HepG2 (cell line): ENCODE measurements around the gene TSPAN9.

Source experiments
- MXI1 ChIP-seq: IDR thresholded peaks from 3 replicates; pipeline ENCODE4 v1.6.1; 2012; ENCODE audit warnings: low read depth, low read length, inconsistent platforms, borderline replicate concordance
- ZNF776 ChIP-seq: sonication (generic); formaldehyde crosslinking; IDR thresholded peaks from 2 replicates; pipeline ENCODE4 v1.4.0; 2020; ENCODE audit warnings: mild to moderate bottlenecking, missing genetic modification reagents
- TF ChIP-seq, protein P1 (sequence below): sonication (generic); formaldehyde crosslinking; IDR thresholded peaks from 2 replicates; pipeline ENCODE4 v1.5.0; 2020; ENCODE audit warnings: mild to moderate bottlenecking, missing genetic modification reagents, moderate library complexity

DNA sequence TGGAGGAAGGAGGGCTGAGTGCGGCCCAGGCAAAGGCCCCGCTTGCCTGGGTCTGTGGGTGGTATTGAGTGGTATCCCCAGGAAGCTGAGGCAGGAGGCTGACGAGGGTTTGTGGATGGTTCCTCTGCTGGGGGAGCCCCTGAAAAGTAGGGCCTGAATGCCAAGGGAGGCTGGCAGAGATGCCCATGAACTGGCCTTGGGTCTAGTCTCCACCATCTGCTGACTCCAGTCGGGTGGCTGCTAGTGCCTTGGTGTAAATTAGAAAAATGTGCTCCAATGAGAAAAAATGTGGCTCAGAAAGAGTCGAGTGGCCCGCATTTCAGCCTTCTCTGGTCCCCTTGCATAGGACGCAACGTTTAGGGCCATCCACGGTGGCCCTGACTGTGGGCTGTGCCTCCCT, 232.6 kb downstream of the TSPAN9 start:
- TF ChIP-seq MXI1 (no peak), ZNF776 (CRISPR knock-in tag) (no peak)
- TF ChIP-seq, protein P1, sequence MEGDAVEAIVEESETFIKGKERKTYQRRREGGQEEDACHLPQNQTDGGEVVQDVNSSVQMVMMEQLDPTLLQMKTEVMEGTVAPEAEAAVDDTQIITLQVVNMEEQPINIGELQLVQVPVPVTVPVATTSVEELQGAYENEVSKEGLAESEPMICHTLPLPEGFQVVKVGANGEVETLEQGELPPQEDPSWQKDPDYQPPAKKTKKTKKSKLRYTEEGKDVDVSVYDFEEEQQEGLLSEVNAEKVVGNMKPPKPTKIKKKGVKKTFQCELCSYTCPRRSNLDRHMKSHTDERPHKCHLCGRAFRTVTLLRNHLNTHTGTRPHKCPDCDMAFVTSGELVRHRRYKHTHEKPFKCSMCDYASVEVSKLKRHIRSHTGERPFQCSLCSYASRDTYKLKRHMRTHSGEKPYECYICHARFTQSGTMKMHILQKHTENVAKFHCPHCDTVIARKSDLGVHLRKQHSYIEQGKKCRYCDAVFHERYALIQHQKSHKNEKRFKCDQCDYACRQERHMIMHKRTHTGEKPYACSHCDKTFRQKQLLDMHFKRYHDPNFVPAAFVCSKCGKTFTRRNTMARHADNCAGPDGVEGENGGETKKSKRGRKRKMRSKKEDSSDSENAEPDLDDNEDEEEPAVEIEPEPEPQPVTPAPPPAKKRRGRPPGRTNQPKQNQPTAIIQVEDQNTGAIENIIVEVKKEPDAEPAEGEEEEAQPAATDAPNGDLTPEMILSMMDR (CRISPR knock-in tag): no peak
